ENCODE results near the gene GALNTL6. TPM values are rescaled to one million over a fixed set of nuclear protein-coding genes. Genes with fewer than 3 reads are reported as not detected.

GALNTL6 gene
- total and polyA plus RNA-seq, 7 donors: 0.14 to 2.5 (median 0.42) TPM; not detected in 1

GRCh38 chr4:172776203-172776861 lies 963.1 kb downstream of the GALNTL6 start:
- Histone ChIP-seq H3K9me3 (no peaks in the 10 kb centered on the region), H3K27ac (no peak overlapping the region), H3K27me3 (no peaks in the 10 kb centered on the region), H3K4me3 (no peak overlapping the region), H3K36me3 (no peaks in the 10 kb centered on the region), H3K4me1 (no peaks in the 10 kb centered on the region)
- intact Hi-C loops (cut with DNase I): no loop called here
- WGBS, 2 donors: 71 to 79% methylated on average over 4 of the region's 4 CpGs
- DNase-seq: no peak
- no peak for TF ChIP-seq POLR2AphosphoS5 (IDR thresholded peaks at IDR 0.05)
- no peak for TF ChIP-seq CTCF (IDR thresholded peaks at IDR 0.05)
- no peak for TF ChIP-seq POLR2A (IDR thresholded peaks at IDR 0.05)
- TF ChIP-seq EP300 (IDR thresholded peaks at IDR 0.05): no peak

GRCh38 chr4:172777729-172778431 lies 964.7 kb downstream of the GALNTL6 start:
- 87 to 89% methylated on average over 3 of the region's 3 CpGs for WGBS, 2 donors
- Histone ChIP-seq H3K36me3 (no peaks in the 10 kb centered on the region), H3K9me3 (no peaks in the 10 kb centered on the region), H3K4me3 (no peak overlapping the region), H3K27ac (no peak overlapping the region), H3K4me1 (no peaks in the 10 kb centered on the region), H3K27me3 (no peaks in the 10 kb centered on the region)
- no peak for DNase-seq
- intact Hi-C loops (cut with DNase I): no loop called here
- TF ChIP-seq EP300 (IDR thresholded peaks at IDR 0.05) (no peak), POLR2A (IDR thresholded peaks at IDR 0.05) (no peak), CTCF (IDR thresholded peaks at IDR 0.05) (no peak), POLR2AphosphoS5 (IDR thresholded peaks at IDR 0.05) (no peak)

GRCh38 chr4:172778583-172778982 lies 965.4 kb downstream of the GALNTL6 start:
- Histone ChIP-seq H3K4me1 (no peaks in the 10 kb centered on the region), H3K27me3 (no peaks in the 10 kb centered on the region), H3K9me3 (no peaks in the 10 kb centered on the region), H3K4me3 (no peak overlapping the region), H3K27ac (no peak overlapping the region), H3K36me3 (no peaks in the 10 kb centered on the region)
- TF ChIP-seq POLR2AphosphoS5 (IDR thresholded peaks at IDR 0.05) (no peak), POLR2A (IDR thresholded peaks at IDR 0.05) (no peak), CTCF (IDR thresholded peaks at IDR 0.05) (no peak), EP300 (IDR thresholded peaks at IDR 0.05) (no peak)
- 76 to 78% methylated on average over 6 of the region's 6 CpGs for WGBS, 2 donors
- DNase-seq: no peak
- intact Hi-C loops (cut with DNase I): no loop called here

- TF ChIP-seq POLR2AphosphoS5 (IDR thresholded peaks at IDR 0.05): no peak
- no peak for TF ChIP-seq EP300 (IDR thresholded peaks at IDR 0.05)
- no peak for TF ChIP-seq POLR2A (IDR thresholded peaks at IDR 0.05)
- no peak for TF ChIP-seq CTCF (IDR thresholded peaks at IDR 0.05)
- no peaks in the 10 kb centered on the region for H3K36me3 ChIP-seq
- no peak for DNase-seq
- 74 to 77% methylated on average over 3 of the region's 3 CpGs for WGBS, 2 donors
- intact Hi-C loops (cut with DNase I): no loop called here
- H3K4me1 ChIP-seq: no peaks in the 10 kb centered on the region
- no peak overlapping the region for H3K4me3 ChIP-seq
- H3K9me3 ChIP-seq: no peaks in the 10 kb centered on the region
- no peak overlapping the region for H3K27ac ChIP-seq
- H3K27me3 ChIP-seq: no peaks in the 10 kb centered on the region
Measured at GRCh38 chr4:172780566-172781081, 967.4 kb downstream of the GALNTL6 start.
